KMS-11 (cell line): ENCODE results near the gene ZNF397.

Experiments
- H2AFZ ChIP-seq: fragments of 200-600 bp; sonication (generic); 2 replicates; pipeline ENCODE4 v1.6.1; 2016; ENCODE audit warnings: antibody characterized with exemption, mixed run types, low read depth
- H3K27ac ChIP-seq: fragments of 200-600 bp; sonication (generic); 2 replicates; pipeline ENCODE4 v1.6.1; 2016; ENCODE audit warnings: mild to moderate bottlenecking, mixed run types
- H3K27me3 ChIP-seq: fragments of 200-600 bp; sonication (generic); 2 replicates; pipeline ENCODE4 v1.6.1; 2017; ENCODE audit warnings: mild to moderate bottlenecking, low read depth, mixed run types, moderate library complexity; ENCODE audit not compliant: insufficient read depth
- H3K36me3 ChIP-seq: fragments of 200-600 bp; sonication (generic); 2 replicates; pipeline ENCODE4 v1.6.1; 2017; ENCODE audit warnings: mild to moderate bottlenecking, mixed run types; ENCODE audit not compliant: insufficient read depth
- H3K4me1 ChIP-seq: fragments of 200-600 bp; sonication (generic); 2 replicates; pipeline ENCODE4 v1.6.1; 2016; ENCODE audit warnings: mild to moderate bottlenecking, low read depth, mixed run types; ENCODE audit not compliant: poor library complexity, severe bottlenecking
- H3K4me2 ChIP-seq: fragments of 200-600 bp; sonication (generic); 2 replicates; pipeline ENCODE4 v1.7.0; 2016; ENCODE audit warnings: mild to moderate bottlenecking, mixed run types
- H3K4me3 ChIP-seq: fragments of 200-600 bp; sonication (generic); IDR thresholded peaks from 2 replicates; pipeline ENCODE4 v1.6.1; 2017; ENCODE audit warnings: low read depth, low read length, mixed read lengths; ENCODE audit not compliant: insufficient read depth
- H3K79me2 ChIP-seq: fragments of 200-600 bp; sonication (generic); 2 replicates; pipeline ENCODE4 v1.6.1; 2016; ENCODE audit warnings: low read depth, mixed run types; ENCODE audit not compliant: insufficient read depth
- H3K9ac ChIP-seq: fragments of 200-600 bp; sonication (generic); 2 replicates; pipeline ENCODE4 v1.6.1; 2016; ENCODE audit warnings: mild to moderate bottlenecking, mixed run types
- H4K20me1 ChIP-seq: fragments of 200-600 bp; sonication (generic); 2 replicates; pipeline ENCODE4 v1.6.1; 2016; ENCODE audit warnings: mild to moderate bottlenecking, mixed run types; ENCODE audit not compliant: insufficient read depth
- TF ChIP-seq, protein P1 (sequence below): fragments of 200-600 bp; sonication (generic); conservative IDR thresholded peaks from 2 replicates; pipeline ENCODE4 v1.6.1; 2017; ENCODE audit warnings: low read depth, mild to moderate bottlenecking, antibody characterized with exemption, low read length, moderate library complexity, mixed read lengths

Gene ZNF397

DNA sequence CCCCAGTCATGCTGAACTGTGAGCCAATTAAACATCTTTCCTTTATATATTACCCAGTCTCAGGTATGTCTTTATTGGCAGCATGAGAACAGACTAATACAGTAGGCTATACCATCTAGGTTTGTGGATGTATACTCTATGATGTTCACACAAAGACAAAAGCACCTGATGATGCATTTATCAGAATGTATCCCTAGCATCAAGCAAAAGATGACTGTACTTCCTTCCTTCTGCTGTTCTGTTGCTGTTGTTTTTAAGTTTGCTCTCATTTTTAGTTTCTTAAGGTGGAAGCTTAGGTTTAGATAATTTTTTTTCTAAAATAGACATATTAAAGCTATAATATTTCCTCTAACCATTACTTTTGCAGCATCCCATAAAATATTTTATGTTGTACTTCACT is 36.8 kb downstream of the ZNF397 start:
- no peak overlapping the region for H2AFZ ChIP-seq
- TF ChIP-seq, protein P1, sequence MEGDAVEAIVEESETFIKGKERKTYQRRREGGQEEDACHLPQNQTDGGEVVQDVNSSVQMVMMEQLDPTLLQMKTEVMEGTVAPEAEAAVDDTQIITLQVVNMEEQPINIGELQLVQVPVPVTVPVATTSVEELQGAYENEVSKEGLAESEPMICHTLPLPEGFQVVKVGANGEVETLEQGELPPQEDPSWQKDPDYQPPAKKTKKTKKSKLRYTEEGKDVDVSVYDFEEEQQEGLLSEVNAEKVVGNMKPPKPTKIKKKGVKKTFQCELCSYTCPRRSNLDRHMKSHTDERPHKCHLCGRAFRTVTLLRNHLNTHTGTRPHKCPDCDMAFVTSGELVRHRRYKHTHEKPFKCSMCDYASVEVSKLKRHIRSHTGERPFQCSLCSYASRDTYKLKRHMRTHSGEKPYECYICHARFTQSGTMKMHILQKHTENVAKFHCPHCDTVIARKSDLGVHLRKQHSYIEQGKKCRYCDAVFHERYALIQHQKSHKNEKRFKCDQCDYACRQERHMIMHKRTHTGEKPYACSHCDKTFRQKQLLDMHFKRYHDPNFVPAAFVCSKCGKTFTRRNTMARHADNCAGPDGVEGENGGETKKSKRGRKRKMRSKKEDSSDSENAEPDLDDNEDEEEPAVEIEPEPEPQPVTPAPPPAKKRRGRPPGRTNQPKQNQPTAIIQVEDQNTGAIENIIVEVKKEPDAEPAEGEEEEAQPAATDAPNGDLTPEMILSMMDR = no peak
- H3K79me2 ChIP-seq = no peaks in the 10 kb centered on the region
- H3K9ac ChIP-seq = no peak overlapping the region
- H3K4me2 ChIP-seq = no peak overlapping the region
- no peaks in the 10 kb centered on the region for H3K36me3 ChIP-seq
- H3K27me3 ChIP-seq = no peaks in the 10 kb centered on the region
- no peak overlapping the region for H3K4me3 ChIP-seq
- no peak overlapping the region for H3K27ac ChIP-seq
- H3K4me1 ChIP-seq = no peaks in the 10 kb centered on the region
- H4K20me1 ChIP-seq = peaks cover 2% of the 10 kb centered on the region; the same call in 1 of the 2 replicates

DNA sequence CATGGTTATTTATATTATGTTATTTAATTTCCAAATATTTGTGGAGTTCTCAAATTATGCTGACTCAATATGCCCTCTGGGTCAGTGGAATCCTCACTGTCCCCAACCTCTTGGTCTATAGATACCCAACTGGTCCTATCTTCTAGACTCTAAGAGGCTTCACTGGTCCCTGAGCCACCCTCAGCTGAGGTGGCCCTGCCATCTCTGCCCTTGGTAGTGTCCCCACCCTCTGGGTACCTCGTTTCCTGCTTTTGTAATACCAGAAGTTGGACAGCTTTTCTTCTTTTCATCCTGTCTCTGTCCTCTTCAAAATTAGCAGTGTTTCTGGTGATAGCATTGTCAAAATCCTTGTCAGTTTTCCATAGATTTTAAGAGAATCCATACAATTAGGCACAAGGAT is 37.3 kb downstream of the ZNF397 start:
- Histone ChIP-seq H3K27ac (no peak overlapping the region), H3K4me1 (no peaks in the 10 kb centered on the region), H3K4me3 (no peak overlapping the region), H2AFZ (no peak overlapping the region), H3K36me3 (no peaks in the 10 kb centered on the region), H3K9ac (no peak overlapping the region), H4K20me1 (peaks cover 2% of the 10 kb centered on the region; the same call in 1 of the 2 replicates), H3K79me2 (no peaks in the 10 kb centered on the region), H3K27me3 (no peaks in the 10 kb centered on the region), H3K4me2 (no peak overlapping the region)
- TF ChIP-seq, protein P1 = no peak

DNA sequence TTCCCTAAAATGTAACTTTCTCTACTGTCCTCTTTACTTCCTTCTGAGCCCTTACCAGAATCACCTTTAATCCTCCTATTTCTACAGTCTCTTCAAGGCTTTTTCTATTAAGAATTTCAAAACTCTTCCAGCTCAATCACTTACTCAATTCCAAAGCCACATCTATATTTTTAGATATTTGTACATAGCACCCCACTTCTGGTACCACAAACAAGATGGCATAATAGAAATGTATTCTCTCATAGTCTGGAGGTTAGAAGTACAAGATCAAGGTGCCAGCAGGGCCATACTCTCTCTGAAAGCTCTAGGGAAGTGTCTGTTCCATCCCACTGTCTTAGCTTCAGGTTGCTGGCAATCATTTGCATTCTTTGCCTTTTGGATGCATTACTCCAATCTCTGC is 38.1 kb downstream of the ZNF397 start:
- TF ChIP-seq, protein P1 = no peak
- H3K36me3 ChIP-seq = no peaks in the 10 kb centered on the region
- H4K20me1 ChIP-seq = peaks cover 2% of the 10 kb centered on the region; the same call in 1 of the 2 replicates
- no peak overlapping the region for H3K27ac ChIP-seq
- no peak overlapping the region for H3K4me2 ChIP-seq
- H3K79me2 ChIP-seq = no peaks in the 10 kb centered on the region
- H3K4me3 ChIP-seq = no peak overlapping the region
- no peaks in the 10 kb centered on the region for H3K27me3 ChIP-seq
- H3K4me1 ChIP-seq = no peaks in the 10 kb centered on the region
- no peak overlapping the region for H2AFZ ChIP-seq
- H3K9ac ChIP-seq = no peak overlapping the region

DNA sequence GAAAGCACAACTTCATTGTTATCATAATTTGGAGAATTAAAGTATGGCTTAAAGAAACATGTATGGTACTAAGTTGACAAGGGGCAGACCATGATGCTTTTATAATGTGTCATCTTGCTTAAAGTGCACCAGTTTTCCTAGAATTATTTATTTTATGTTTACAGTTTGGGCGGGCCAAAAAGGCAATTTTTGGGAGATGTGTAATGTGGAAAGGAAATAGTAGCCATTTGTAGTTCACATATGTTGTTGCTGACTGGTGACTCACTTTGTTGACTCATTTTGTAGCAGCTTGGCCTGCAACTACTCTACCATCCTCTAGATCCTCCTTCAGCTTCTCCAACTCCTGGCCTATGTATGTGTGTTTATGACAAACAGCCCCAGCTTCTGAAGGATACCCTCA is 41.5 kb downstream of the ZNF397 start:
- no peak overlapping the region for H3K9ac ChIP-seq
- TF ChIP-seq, protein P1 = no peak
- no peaks in the 10 kb centered on the region for H3K27me3 ChIP-seq
- H2AFZ ChIP-seq = no peak overlapping the region
- H3K36me3 ChIP-seq = no peaks in the 10 kb centered on the region
- no peaks in the 10 kb centered on the region for H3K79me2 ChIP-seq
- H3K27ac ChIP-seq = no peak overlapping the region
- no peaks in the 10 kb centered on the region for H3K4me1 ChIP-seq
- peaks cover 2% of the 10 kb centered on the region; the same call in 1 of the 2 replicates for H4K20me1 ChIP-seq
- H3K4me2 ChIP-seq = no peak overlapping the region
- H3K4me3 ChIP-seq = no peak overlapping the region
